GM20431 (cell line): ENCODE data around the gene MRPL58.

ENCODE experiments used
- in situ Hi-C: fragments of 300-500 bp; cut with MseI, MboI; formaldehyde crosslinking; loops from one replicate; pipeline ENCODE4 v1.15.0; 2020; ENCODE audit warnings: low sequenced_read_pairs; ENCODE audit not compliant: unreplicated experiment

Gene MRPL58

DNA sequence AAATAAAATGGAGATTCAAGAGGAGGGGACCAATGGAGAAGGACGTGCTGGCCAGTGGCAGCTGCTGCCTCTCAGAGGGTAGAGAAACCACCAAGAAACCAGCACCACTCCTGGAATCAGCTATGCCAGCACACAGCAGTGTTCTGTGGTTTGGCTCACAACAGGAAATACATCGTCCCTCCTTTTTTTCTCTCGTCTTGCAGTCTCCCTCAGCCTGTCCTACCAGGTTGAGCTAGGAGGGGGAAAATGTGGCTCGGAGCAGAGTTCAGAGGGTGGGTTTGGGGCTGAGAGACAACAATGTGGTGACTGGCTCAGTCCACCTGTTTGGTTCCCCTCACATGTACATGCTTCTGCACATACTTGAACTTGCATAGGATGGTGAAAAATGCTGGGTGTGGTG is 55.4 kb downstream of the MRPL58 start:
- in situ Hi-C loops = no loop called here

DNA sequence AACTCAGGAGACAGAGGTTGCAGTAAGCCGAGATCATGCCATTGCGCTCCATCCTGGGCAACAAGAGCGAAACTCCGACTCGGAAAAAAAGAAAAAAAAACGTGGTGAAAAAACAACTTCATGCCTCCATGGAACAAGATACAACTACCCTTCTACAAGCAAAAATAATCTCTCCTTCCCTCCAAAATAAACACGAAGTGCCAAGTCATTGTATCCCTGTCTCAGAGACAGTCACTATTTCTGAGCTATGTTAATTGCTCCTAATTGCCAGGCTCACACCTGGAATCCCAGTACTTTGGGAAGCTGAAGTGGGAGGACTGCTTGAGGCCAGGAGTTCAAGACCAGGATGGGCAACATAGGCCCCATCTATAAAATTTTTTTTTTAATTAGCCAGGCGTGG is 56.3 kb downstream of the MRPL58 start:
- in situ Hi-C loops = no loop called here

DNA sequence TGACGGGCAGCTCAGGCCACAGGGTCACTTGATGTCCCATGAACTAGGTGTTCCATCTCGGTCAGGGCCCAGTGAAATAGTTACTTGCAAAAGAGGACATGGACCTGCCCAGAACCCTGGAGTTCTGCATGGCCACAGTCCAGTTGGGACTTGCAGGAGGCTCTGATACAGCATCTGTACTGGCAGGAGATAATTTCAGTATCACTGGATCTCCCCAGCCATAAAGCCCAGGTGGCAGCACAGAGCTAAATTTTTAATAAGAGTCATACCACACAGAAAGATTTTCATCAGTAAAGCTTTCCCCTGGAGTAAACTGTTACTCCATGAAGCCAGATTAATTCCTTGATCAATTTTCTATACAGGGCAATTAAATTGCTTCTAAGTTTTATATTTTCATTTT is 57.3 kb downstream of the MRPL58 start:
- in situ Hi-C loops = no loop called here
